H1 (cell line): ENCODE data around the gene SLMAP. TPM values are rescaled to one million over a fixed set of nuclear protein-coding genes. Genes with fewer than 3 reads are reported as not detected.

ENCODE experiments used
- CTCF ChIA-PET: fragments of 300-600 bp; sonication (Branson Sonifier 250); formaldehyde crosslinking; loops from one replicate; lab custom pipeline; 2021; ENCODE audit not compliant: partially characterized antibody; lab: Charles Lee
- POLR2A ChIA-PET: fragments of 300-600 bp; sonication (Branson Sonifier 250); formaldehyde crosslinking; loops from one replicate; lab custom pipeline; 2021; ENCODE audit warnings: inconsistent platforms; ENCODE audit not compliant: partially characterized antibody; lab: Charles Lee
- DNase-seq, 2 experiments: peaks; one replicate each; pipeline versions ENCODE4 v3.0.0 to v3.0.0-alpha.2; 2010 to 2022; ENCODE audit warnings: low spot score in 2 of 2, low read depth in 1 of 2, mixed read lengths in 1 of 2
- FAIRE-seq: peaks from 2 replicates; lab custom pipeline; 2011; peaks lifted over from hg19 to GRCh38; lab: Jason Lieb, UNC
- H2AFZ ChIP-seq: 2 replicates; pipeline ENCODE4 v1.8.1; 2012; ENCODE audit warnings: low read length, inconsistent platforms
- H2AK5ac ChIP-seq: 2 replicates; pipeline ENCODE4 v1.6.1; 2013; ENCODE audit warnings: low read depth, low read length
- H2BK120ac ChIP-seq: replicated peaks from 2 replicates; pipeline ENCODE3; 2013; ENCODE audit warnings: low read depth, low read length, inconsistent platforms
- H2BK12ac ChIP-seq: 2 replicates; pipeline ENCODE4 v1.6.1; 2013; ENCODE audit warnings: low read depth, low read length
- H2BK15ac ChIP-seq: 2 replicates; pipeline ENCODE4 v1.6.1; 2013; ENCODE audit warnings: low read length
- H2BK20ac ChIP-seq: 2 replicates; pipeline ENCODE4 v1.6.1; 2013; ENCODE audit warnings: low read length
- H2BK5ac ChIP-seq: 2 replicates; pipeline ENCODE4 v1.6.1; 2013; ENCODE audit warnings: low read depth, low read length
- H3K14ac ChIP-seq: 2 replicates; pipeline ENCODE4 v1.6.1; 2013; ENCODE audit warnings: inconsistent platforms; ENCODE audit not compliant: insufficient read length
- H3K18ac ChIP-seq: 2 replicates; pipeline ENCODE4 v1.6.1; 2013; ENCODE audit warnings: low read length; ENCODE audit errors: extremely low read depth
- H3K23ac ChIP-seq: 2 replicates; pipeline ENCODE4 v1.6.1; 2013; ENCODE audit warnings: inconsistent platforms; ENCODE audit not compliant: insufficient read length
- H3K23me2 ChIP-seq: 2 replicates; pipeline ENCODE4 v1.6.1; 2013; ENCODE audit warnings: low read depth, low read length
- H3K27ac ChIP-seq: 2 replicates; pipeline ENCODE4 v1.6.1; 2011; ENCODE audit warnings: low read depth, low read length, inconsistent platforms
- H3K27me3 ChIP-seq, 4 experiments: replicated peaks in 1 of 4; 1 replicate in 1 of 4; 2 replicates in 3 of 4; pipeline versions ENCODE4 v1.6.1 to v1.8.1; 2011 to 2013; ENCODE audit warnings: low read length in 3 of 4, mild to moderate bottlenecking in 3 of 4, inconsistent platforms in 2 of 4, mixed read lengths in 2 of 4, moderate library complexity in 1 of 4; ENCODE audit not compliant: control insufficient read depth in 3 of 4, insufficient read depth in 3 of 4; ENCODE audit errors: extremely low read depth in 1 of 4
- H3K36me3 ChIP-seq, 4 experiments: 2 replicates each; pipeline versions ENCODE4 v1.6.1 to v1.8.1; 2011 to 2013; ENCODE audit warnings: mild to moderate bottlenecking in 4 of 4, low read length in 3 of 4, moderate library complexity in 2 of 4, control low read depth in 1 of 4, inconsistent platforms in 1 of 4; ENCODE audit not compliant: insufficient read depth in 4 of 4, control insufficient read depth in 2 of 4
- H3K4ac ChIP-seq: replicated peaks from 2 replicates; pipeline ENCODE3; 2013; ENCODE audit warnings: low read length, low read depth, mixed read lengths, inconsistent platforms; ENCODE audit not compliant: insufficient read length
- H3K4me1 ChIP-seq, 4 experiments: replicated peaks in 1 of 4; 1 replicate in 1 of 4; 2 replicates in 3 of 4; pipeline versions ENCODE4 v1.6.1 to v1.8.1; 2011 to 2013; ENCODE audit warnings: low read length in 3 of 4, inconsistent platforms in 2 of 4, mixed read lengths in 1 of 4; ENCODE audit not compliant: insufficient read depth in 4 of 4, control insufficient read depth in 3 of 4
- H3K4me2 ChIP-seq, 2 experiments: 2 replicates each; pipeline versions ENCODE4 v1.6.1 to v1.8.1; 2011 to 2013; ENCODE audit warnings: low read depth in 2 of 2, low read length in 2 of 2, control low read depth in 1 of 2, inconsistent platforms in 1 of 2, mild to moderate bottlenecking in 1 of 2; ENCODE audit not compliant: insufficient read depth in 1 of 2
- H3K4me3 ChIP-seq, 4 experiments: fragments of 200-600, 300-600 bp in 1 of 4; sonication (generic), shearing (Covaris generic), sonication (Bioruptor Twin) in 1 of 4; 2 replicates each; pipeline versions ENCODE4 v1.5.1 to v1.8.1; 2011 to 2016; ENCODE audit warnings: low read length in 4 of 4, low read depth in 3 of 4, control low read depth in 2 of 4, inconsistent platforms in 2 of 4, mild to moderate bottlenecking in 2 of 4, mixed read lengths in 1 of 4, moderate library complexity in 1 of 4; ENCODE audit not compliant: insufficient read depth in 2 of 4; ENCODE audit errors: extremely low read depth in 1 of 4
- H3K56ac ChIP-seq: replicated peaks from 2 replicates; pipeline ENCODE3; 2013; ENCODE audit warnings: low read depth, mild to moderate bottlenecking, mixed read lengths, low read length, inconsistent platforms; ENCODE audit not compliant: insufficient read length
- H3K79me1 ChIP-seq: 2 replicates; pipeline ENCODE4 v1.6.1; 2013; ENCODE audit warnings: low read depth, low read length, control low read depth
- H3K79me2 ChIP-seq, 2 experiments: 2 replicates each; pipeline versions ENCODE4 v1.6.1 to v1.8.1; 2012 to 2013; ENCODE audit warnings: low read length in 2 of 2, mild to moderate bottlenecking in 2 of 2, inconsistent platforms in 1 of 2; ENCODE audit not compliant: insufficient read depth in 2 of 2, control insufficient read depth in 1 of 2
- H3K9ac ChIP-seq, 4 experiments: replicated peaks in 1 of 4; 1 replicate in 1 of 4; 2 replicates in 3 of 4; pipeline versions ENCODE4 v1.6.1 to v1.8.1; 2011 to 2013; ENCODE audit warnings: low read depth in 3 of 4, low read length in 3 of 4, control low read depth in 2 of 4, mild to moderate bottlenecking in 2 of 4, moderate library complexity in 2 of 4, inconsistent platforms in 1 of 4; ENCODE audit errors: extremely low read depth in 1 of 4
- H3K9me3 ChIP-seq, 2 experiments: 2 replicates each; pipeline versions ENCODE4 v1.6.1 to v1.8.1; 2012 to 2013; ENCODE audit warnings: mild to moderate bottlenecking in 2 of 2, moderate library complexity in 2 of 2, control low read depth in 1 of 2, inconsistent platforms in 1 of 2, low read depth in 1 of 2, low read length in 1 of 2, mixed read lengths in 1 of 2; ENCODE audit not compliant: insufficient read depth in 2 of 2
- H4K20me1 ChIP-seq, 2 experiments: replicated peaks in 1 of 2; 2 replicates each; pipeline versions ENCODE3 to v1.8.1; 2011 to 2013; ENCODE audit warnings: inconsistent platforms in 2 of 2, low read length in 2 of 2, mild to moderate bottlenecking in 1 of 2; ENCODE audit not compliant: insufficient read depth in 2 of 2, control insufficient read depth in 1 of 2
- H4K5ac ChIP-seq: 2 replicates; pipeline ENCODE4 v1.6.1; 2013; ENCODE audit warnings: low read length, low read depth, mixed read lengths, inconsistent platforms; ENCODE audit not compliant: insufficient read length
- H4K8ac ChIP-seq: 2 replicates; pipeline ENCODE4 v1.8.0; 2013; ENCODE audit warnings: mild to moderate bottlenecking, moderate library complexity, low read length, inconsistent platforms; ENCODE audit not compliant: insufficient read depth; ENCODE audit errors: extremely low read depth
- H4K91ac ChIP-seq: replicated peaks from 2 replicates; pipeline ENCODE3; 2013; ENCODE audit warnings: low read length, mixed read lengths, inconsistent platforms; ENCODE audit not compliant: insufficient read length
- CEBPB ChIP-seq: IDR thresholded peaks from 2 replicates; pipeline ENCODE4 v1.6.1; 2012; ENCODE audit warnings: low read depth, low read length
- HDAC2 ChIP-seq, 2 experiments: fragments of 300-600 bp in 1 of 2; sonication (generic) in 1 of 2; IDR thresholded peaks; 2 replicates each; pipeline ENCODE4 v1.6.1; 2011 to 2012; ENCODE audit warnings: low read depth in 2 of 2, low read length in 2 of 2, mild to moderate bottlenecking in 2 of 2, moderate library complexity in 2 of 2, borderline replicate concordance in 1 of 2, inconsistent platforms in 1 of 2
- MAFK ChIP-seq: IDR thresholded peaks from 2 replicates; pipeline ENCODE4 v1.6.1; 2012; ENCODE audit warnings: low read depth, mild to moderate bottlenecking, improper control_type of control experiment, low read length
- PHF8 ChIP-seq: fragments of 200-600 bp; sonication (generic); conservative IDR thresholded peaks from 2 replicates; pipeline ENCODE4 v1.7.1; 2012; ENCODE audit warnings: low read depth, mild to moderate bottlenecking, inconsistent platforms, low read length, moderate library complexity
- POU5F1 ChIP-seq: IDR thresholded peaks from 2 replicates; pipeline ENCODE4 v1.6.1; 2011; ENCODE audit warnings: low read depth, mild to moderate bottlenecking, low read length, moderate library complexity
- SIRT6 ChIP-seq: IDR thresholded peaks from one replicate; pipeline ENCODE4 v1.7.1; 2012; ENCODE audit warnings: low read length, inconsistent platforms
- SIX5 ChIP-seq: IDR thresholded peaks from 2 replicates; pipeline ENCODE4 v1.6.1; 2011; ENCODE audit warnings: mild to moderate bottlenecking, low read depth, low read length
- SRF ChIP-seq: IDR thresholded peaks from 2 replicates; pipeline ENCODE4 v1.6.1; 2011; ENCODE audit warnings: mild to moderate bottlenecking, low read depth, low read length, moderate library complexity
- TAF1 ChIP-seq: IDR thresholded peaks from 2 replicates; pipeline ENCODE4 v1.6.1; 2011; ENCODE audit warnings: mild to moderate bottlenecking, low read depth, low read length
- WGBS, 2 experiments: shearing (Covaris generic) in 1 of 2; methylation state at CpG; one replicate each; pipeline versions ENCODE4 v1.1.6 to v1.1.7; 2013 to 2015; ENCODE audit warnings: low lambda C conversion rate in 2 of 2, mixed read lengths in 2 of 2, inconsistent platforms in 1 of 2, low coverage in 1 of 2, missing lambda C conversion rate in 1 of 2; ENCODE audit not compliant: insufficient replicate concordance in 2 of 2, insufficient coverage in 1 of 2, insufficient read length in 1 of 2; ENCODE audit errors: extremely low coverage in 1 of 2, missing lambda C conversion rate in 1 of 2; 5-methylcytosine and 5-hydroxymethylcytosine counted together
- polyA plus RNA-seq, 7 experiments: library from polyadenylated mRNA; depleted of rRNA in 3 of 7; stranded (reverse) in 5 of 7; unstranded in 2 of 7; fragments of >200 nt in 5 of 7; fragments of 200-250 nt in 2 of 7; gene quantifications; 1 replicate in 5 of 7; 2 replicates in 1 of 7; 4 replicates in 1 of 7; pipeline versions ENCODE4 v1.2.1 to v1.2.3, GENCODE V29; 2011 to 2013; ENCODE audit warnings: missing spikeins in 2 of 7, mixed read lengths in 2 of 7
- total RNA-seq: library from RNA; stranded (reverse); fragmentation: NEBNext Ultra II Directional; extraction: Animal tissue kit (Norgen Biotek cat#: 25700); gene quantifications from 2 replicates; pipeline ENCODE4 v1.2.1, GENCODE V29; 2021
- TF ChIP-seq, protein P1 (sequence below), 3 experiments: IDR thresholded peaks; 1 replicate in 2 of 3; 2 replicates in 1 of 3; pipeline versions ENCODE4 v1.5.1 to v1.6.1; 2011; ENCODE audit warnings: low read length in 3 of 3, mild to moderate bottlenecking in 3 of 3, inconsistent platforms in 2 of 3, low read depth in 1 of 3, moderate library complexity in 1 of 3; ENCODE audit not compliant: insufficient read depth in 1 of 3; ENCODE audit errors: control extremely low read depth in 1 of 3

Gene SLMAP
- total and polyA plus RNA-seq, 2 of the 8 experiments (the other 6 are each of a cell fraction or from before 2014, with no cell fraction given), result 13.6 to 70.4 TPM

DNA sequence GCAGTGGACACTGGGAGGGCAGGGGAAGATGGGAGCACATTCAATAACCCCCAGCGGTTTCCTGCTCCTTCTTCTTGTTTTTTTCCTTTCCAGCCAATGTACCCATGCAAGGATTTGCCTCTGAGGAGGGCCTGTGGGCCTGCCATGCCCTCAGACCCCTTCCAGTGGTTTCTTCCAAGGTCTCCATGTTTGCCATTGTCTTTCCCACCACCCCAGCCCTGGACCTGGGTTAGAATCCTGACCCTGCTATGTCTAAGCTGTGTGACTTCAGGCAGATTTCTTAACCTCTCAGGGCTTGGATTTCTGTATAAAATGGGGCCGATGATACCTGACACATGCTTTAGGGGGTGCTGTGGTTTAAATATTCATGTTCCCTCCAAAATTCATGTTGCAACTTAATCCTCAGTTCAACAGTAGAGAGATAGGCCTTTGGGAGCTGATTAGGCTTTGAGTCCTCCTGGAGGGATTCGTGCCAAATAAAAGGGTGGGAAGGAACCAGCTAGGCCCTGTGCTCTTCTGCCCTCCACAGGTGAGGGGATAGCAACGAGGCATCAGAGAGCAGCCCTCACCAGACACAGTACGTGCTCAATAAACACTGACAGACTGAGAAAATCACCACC, 205.8 kb downstream of the SLMAP start:
- H3K4me1 ChIP-seq, result peaks cover 0 to 3% (median 0%) of the 10 kb centered on the region in 4 experiments; a peak in 2 of 7 replicates
- H2AFZ ChIP-seq, result no peak overlapping the region
- H4K5ac ChIP-seq, result no peak overlapping the region
- no peaks in the 10 kb centered on the region for H3K79me2 ChIP-seq
- no peaks in the 10 kb centered on the region for H3K9me3 ChIP-seq
- H3K27ac ChIP-seq, result no peak overlapping the region
- no peak overlapping the region for H2BK15ac ChIP-seq
- H3K79me1 ChIP-seq, result no peaks in the 10 kb centered on the region
- H3K36me3 ChIP-seq, result no peaks in the 10 kb centered on the region
- no peak overlapping the region for H3K56ac ChIP-seq
- no peak overlapping the region for H3K14ac ChIP-seq
- H4K20me1 ChIP-seq, result no peaks in the 10 kb centered on the region
- no peaks in the 10 kb centered on the region for H3K23me2 ChIP-seq
- no peak overlapping the region for H3K23ac ChIP-seq
- H2BK5ac ChIP-seq, result no peak overlapping the region
- peak overlapping the region; percentile 64; the same call in 1 of the 2 replicates for H2BK12ac ChIP-seq
- no peak overlapping the region for H3K18ac ChIP-seq
- no peaks in the 10 kb centered on the region for H3K27me3 ChIP-seq
- ChIA-PET CTCF (interaction anchor here (0.6 to 2.0 kb wide), 30 partner anchors 9 to 1139 kb away, joined by 3 to 10 read pairs (median 4); no protein-coding TSS in a partner anchor), POLR2A (interaction anchor here (1.0 to 1.5 kb wide), 3 partner anchors 10 to 35 kb away, joined by 4 read pairs; no protein-coding TSS in a partner anchor)
- H2AK5ac ChIP-seq, result no peak overlapping the region
- no peak overlapping the region for H4K8ac ChIP-seq
- peak; percentile 28 for FAIRE-seq
- H3K4me3 ChIP-seq, result no peak overlapping the region
- no peak overlapping the region for H3K4me2 ChIP-seq
- H2BK120ac ChIP-seq, result no peak overlapping the region
- WGBS, 2 experiments, result 84% methylated on average over 5 of the region's 5 CpGs; no CpG with 5 or more reads in 1 of the 2 experiments
- no peak overlapping the region for H3K9ac ChIP-seq
- DNase-seq, result no peak
- H3K4ac ChIP-seq, result no peak overlapping the region
- no peak overlapping the region for H2BK20ac ChIP-seq
- no peak overlapping the region for H4K91ac ChIP-seq
- TF ChIP-seq, protein P1, sequence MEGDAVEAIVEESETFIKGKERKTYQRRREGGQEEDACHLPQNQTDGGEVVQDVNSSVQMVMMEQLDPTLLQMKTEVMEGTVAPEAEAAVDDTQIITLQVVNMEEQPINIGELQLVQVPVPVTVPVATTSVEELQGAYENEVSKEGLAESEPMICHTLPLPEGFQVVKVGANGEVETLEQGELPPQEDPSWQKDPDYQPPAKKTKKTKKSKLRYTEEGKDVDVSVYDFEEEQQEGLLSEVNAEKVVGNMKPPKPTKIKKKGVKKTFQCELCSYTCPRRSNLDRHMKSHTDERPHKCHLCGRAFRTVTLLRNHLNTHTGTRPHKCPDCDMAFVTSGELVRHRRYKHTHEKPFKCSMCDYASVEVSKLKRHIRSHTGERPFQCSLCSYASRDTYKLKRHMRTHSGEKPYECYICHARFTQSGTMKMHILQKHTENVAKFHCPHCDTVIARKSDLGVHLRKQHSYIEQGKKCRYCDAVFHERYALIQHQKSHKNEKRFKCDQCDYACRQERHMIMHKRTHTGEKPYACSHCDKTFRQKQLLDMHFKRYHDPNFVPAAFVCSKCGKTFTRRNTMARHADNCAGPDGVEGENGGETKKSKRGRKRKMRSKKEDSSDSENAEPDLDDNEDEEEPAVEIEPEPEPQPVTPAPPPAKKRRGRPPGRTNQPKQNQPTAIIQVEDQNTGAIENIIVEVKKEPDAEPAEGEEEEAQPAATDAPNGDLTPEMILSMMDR (IDR thresholded peaks at IDR 0.05; ENCODE audit: control extremely low read depth in 1 of 3, insufficient read depth in 1 of 3, low read depth in 1 of 3, low read length in 3 of 3), result peak; percentile 21 to 57 (median 32); a peak in 3 of 4 replicates
- no peak for TF ChIP-seq TAF1
- TF ChIP-seq POU5F1, result no peak
- peak; percentile 48; the same call in 1 of the 2 replicates for TF ChIP-seq CEBPB
- TF ChIP-seq PHF8, result no peak
- no peak for TF ChIP-seq MAFK
- TF ChIP-seq SIX5, result no peak
- no peak for TF ChIP-seq SIRT6
- TF ChIP-seq HDAC2 (IDR thresholded peaks at IDR 0.05; ENCODE audit: borderline replicate concordance in 1 of 2, low read depth in 2 of 2, low read length in 2 of 2), result 0 out of 4 replicates have a peak, but pooled peaks of 1 of the 2 experiments have one; percentile 25
- no peak for TF ChIP-seq SRF
